Measurements from ENCODE around the gene ATRIP. TPM values are rescaled to one million over a fixed set of nuclear protein-coding genes. Genes with fewer than 3 reads are reported as not detected.
A peak's percentile ranks its signal among the peaks of the same experiment; 100 is the strongest.

The ATRIP gene
- total RNA-seq, 4 donors from 2014 or later, result 5.6 to 14.1 (median 9.3) TPM

- no peak overlapping the region for H3K4me3 ChIP-seq (ENCODE audit: low read depth, poor library complexity, severe bottlenecking)
- DNase-seq (ENCODE audit: low spot score in 2 of 2), result peak in 1 of 2 donors; percentile 13
- WGBS, 2 donors, result 92 to 93% methylated on average over 26 to 30 of the region's 31 CpGs
- intact Hi-C loops (cut with DNase I; ENCODE audit: low total_unique reads), result no loop called here
- TF ChIP-seq POLR2A (IDR thresholded peaks at IDR 0.05), result no peak
- TF ChIP-seq CTCF (IDR thresholded peaks at IDR 0.05), result no peak
Observed at GRCh38 chr3:48409291-48410201, 37.0 kb upstream of the ATRIP start.

- WGBS, 2 donors, result 93 to 94% methylated on average over 15 of the region's 16 CpGs
- no peak for TF ChIP-seq CTCF (IDR thresholded peaks at IDR 0.05)
- no peak for TF ChIP-seq POLR2A (IDR thresholded peaks at IDR 0.05)
- DNase-seq (ENCODE audit: low spot score in 2 of 2), result peak; percentile 12 to 79
- H3K4me3 ChIP-seq (ENCODE audit: low read depth, poor library complexity, severe bottlenecking), result no peak overlapping the region
- intact Hi-C loops (cut with DNase I; ENCODE audit: low total_unique reads), result no loop called here
Observed at GRCh38 chr3:48410205-48411040, 36.1 kb upstream of the ATRIP start.

DNA sequence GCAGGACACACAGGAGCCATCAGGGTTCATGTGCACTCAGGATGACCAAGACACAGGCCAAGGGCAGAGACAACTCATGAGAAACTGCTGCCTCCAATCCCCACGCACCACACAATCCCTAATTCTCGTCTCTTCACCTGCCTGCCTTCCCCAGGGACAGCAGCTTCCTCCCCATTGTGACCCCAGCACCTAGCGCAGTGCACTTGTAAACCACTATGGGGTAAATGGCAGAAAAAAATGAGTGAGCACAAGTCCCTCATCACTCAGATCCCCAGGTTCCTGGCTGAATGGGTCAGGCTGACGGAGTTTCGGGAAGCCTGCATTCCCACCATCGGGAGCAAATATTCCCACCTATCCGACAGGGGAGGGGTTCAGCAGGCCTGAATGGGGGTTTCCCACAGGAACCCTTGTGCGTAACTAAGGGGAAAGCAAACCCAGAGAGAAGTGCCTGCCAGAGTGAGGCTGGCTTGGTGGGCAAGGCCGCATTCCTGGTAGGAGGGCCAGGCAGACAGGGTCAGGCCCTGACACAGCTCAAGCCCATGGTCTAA lies 35.4 kb upstream of the ATRIP start:
- intact Hi-C loops (cut with DNase I; ENCODE audit: low total_unique reads), result no loop called here
- TF ChIP-seq CTCF (IDR thresholded peaks at IDR 0.05) (no peak), POLR2A (IDR thresholded peaks at IDR 0.05) (no peak)
- 96 to 99% methylated on average over 8 to 9 of the region's 9 CpGs for WGBS, 2 donors
- H3K4me3 ChIP-seq (ENCODE audit: low read depth, poor library complexity, severe bottlenecking), result no peak overlapping the region
- peak in 1 of 2 donors; percentile 65 for DNase-seq (ENCODE audit: low spot score in 2 of 2)

- TF ChIP-seq CTCF (IDR thresholded peaks at IDR 0.05) (no peak), POLR2A (IDR thresholded peaks at IDR 0.05) (no peak)
- WGBS, 2 donors, result 94% methylated on average over 9 to 10 of the region's 11 CpGs
- peak in 1 of 2 donors; percentile 80 for DNase-seq (ENCODE audit: low spot score in 2 of 2)
- intact Hi-C loops (cut with DNase I; ENCODE audit: low total_unique reads), result no loop called here
- no peak overlapping the region for H3K4me3 ChIP-seq (ENCODE audit: low read depth, poor library complexity, severe bottlenecking)
Observed at GRCh38 chr3:48411606-48412374, 34.7 kb upstream of the ATRIP start.

GRCh38 chr3:48412375-48413001 lies 34.0 kb upstream of the ATRIP start:
- TF ChIP-seq CTCF (IDR thresholded peaks at IDR 0.05) (no peak), POLR2A (IDR thresholded peaks at IDR 0.05) (no peak)
- DNase-seq (ENCODE audit: low spot score in 2 of 2), result peak in 1 of 2 donors; percentile 81
- no peak overlapping the region for H3K4me3 ChIP-seq (ENCODE audit: low read depth, poor library complexity, severe bottlenecking)
- WGBS, 2 donors, result 71% methylated on average over 17 to 19 of the region's 19 CpGs
- intact Hi-C loops (cut with DNase I; ENCODE audit: low total_unique reads), result no loop called here

Measured in lower leg skin (tissue), 4 donors.